HL-60 (cell line): ENCODE results near the gene BSDC1.

Experiments used
- GABPA ChIP-seq: IDR thresholded peaks from 2 replicates; pipeline ENCODE4 v1.6.1; 2012; ENCODE audit warnings: low read depth
- POLR2AphosphoS5 ChIP-seq: IDR thresholded peaks from 2 replicates; pipeline ENCODE4 v1.6.1; 2012; ENCODE audit warnings: low read depth
- TF ChIP-seq, protein P1 (sequence below): IDR thresholded peaks from 2 replicates; pipeline ENCODE4 v1.6.1; 2012; ENCODE audit warnings: low read depth; ENCODE audit not compliant: insufficient replicate concordance
- TF ChIP-seq, protein P2 (sequence below): IDR thresholded peaks from one replicate; pipeline ENCODE4 v1.5.1; 2011; ENCODE audit warnings: low read length, control low read depth, inconsistent platforms; ENCODE audit not compliant: insufficient read depth

DNA sequence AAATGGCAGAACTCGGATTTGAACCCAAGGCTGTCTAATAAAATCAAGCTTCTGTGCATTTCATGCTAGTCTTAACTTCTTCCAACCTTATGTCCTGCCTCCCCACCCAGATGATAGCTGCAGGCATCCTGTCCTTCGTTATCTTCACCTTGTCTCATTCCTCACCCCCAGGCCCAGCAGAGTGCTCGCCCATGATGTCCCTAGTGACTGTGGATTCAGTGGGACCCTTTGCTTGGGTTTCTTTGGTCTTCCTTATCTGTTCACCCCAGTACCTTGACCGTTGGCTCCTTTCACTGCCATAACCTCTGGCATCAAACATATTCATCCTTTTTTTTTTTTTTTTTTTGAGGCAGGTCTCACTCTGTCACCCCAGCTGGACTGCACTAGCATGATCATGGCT is 5.6 kb upstream of the BSDC1 start:
- TF ChIP-seq, protein P1, sequence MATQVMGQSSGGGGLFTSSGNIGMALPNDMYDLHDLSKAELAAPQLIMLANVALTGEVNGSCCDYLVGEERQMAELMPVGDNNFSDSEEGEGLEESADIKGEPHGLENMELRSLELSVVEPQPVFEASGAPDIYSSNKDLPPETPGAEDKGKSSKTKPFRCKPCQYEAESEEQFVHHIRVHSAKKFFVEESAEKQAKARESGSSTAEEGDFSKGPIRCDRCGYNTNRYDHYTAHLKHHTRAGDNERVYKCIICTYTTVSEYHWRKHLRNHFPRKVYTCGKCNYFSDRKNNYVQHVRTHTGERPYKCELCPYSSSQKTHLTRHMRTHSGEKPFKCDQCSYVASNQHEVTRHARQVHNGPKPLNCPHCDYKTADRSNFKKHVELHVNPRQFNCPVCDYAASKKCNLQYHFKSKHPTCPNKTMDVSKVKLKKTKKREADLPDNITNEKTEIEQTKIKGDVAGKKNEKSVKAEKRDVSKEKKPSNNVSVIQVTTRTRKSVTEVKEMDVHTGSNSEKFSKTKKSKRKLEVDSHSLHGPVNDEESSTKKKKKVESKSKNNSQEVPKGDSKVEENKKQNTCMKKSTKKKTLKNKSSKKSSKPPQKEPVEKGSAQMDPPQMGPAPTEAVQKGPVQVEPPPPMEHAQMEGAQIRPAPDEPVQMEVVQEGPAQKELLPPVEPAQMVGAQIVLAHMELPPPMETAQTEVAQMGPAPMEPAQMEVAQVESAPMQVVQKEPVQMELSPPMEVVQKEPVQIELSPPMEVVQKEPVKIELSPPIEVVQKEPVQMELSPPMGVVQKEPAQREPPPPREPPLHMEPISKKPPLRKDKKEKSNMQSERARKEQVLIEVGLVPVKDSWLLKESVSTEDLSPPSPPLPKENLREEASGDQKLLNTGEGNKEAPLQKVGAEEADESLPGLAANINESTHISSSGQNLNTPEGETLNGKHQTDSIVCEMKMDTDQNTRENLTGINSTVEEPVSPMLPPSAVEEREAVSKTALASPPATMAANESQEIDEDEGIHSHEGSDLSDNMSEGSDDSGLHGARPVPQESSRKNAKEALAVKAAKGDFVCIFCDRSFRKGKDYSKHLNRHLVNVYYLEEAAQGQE, result no peak
- TF ChIP-seq, protein P2, sequence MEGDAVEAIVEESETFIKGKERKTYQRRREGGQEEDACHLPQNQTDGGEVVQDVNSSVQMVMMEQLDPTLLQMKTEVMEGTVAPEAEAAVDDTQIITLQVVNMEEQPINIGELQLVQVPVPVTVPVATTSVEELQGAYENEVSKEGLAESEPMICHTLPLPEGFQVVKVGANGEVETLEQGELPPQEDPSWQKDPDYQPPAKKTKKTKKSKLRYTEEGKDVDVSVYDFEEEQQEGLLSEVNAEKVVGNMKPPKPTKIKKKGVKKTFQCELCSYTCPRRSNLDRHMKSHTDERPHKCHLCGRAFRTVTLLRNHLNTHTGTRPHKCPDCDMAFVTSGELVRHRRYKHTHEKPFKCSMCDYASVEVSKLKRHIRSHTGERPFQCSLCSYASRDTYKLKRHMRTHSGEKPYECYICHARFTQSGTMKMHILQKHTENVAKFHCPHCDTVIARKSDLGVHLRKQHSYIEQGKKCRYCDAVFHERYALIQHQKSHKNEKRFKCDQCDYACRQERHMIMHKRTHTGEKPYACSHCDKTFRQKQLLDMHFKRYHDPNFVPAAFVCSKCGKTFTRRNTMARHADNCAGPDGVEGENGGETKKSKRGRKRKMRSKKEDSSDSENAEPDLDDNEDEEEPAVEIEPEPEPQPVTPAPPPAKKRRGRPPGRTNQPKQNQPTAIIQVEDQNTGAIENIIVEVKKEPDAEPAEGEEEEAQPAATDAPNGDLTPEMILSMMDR, result no peak
- TF ChIP-seq GABPA (no peak), POLR2AphosphoS5 (no peak)
